ENCODE data around the gene PPP2R3A.

PPP2R3A gene

DNA sequence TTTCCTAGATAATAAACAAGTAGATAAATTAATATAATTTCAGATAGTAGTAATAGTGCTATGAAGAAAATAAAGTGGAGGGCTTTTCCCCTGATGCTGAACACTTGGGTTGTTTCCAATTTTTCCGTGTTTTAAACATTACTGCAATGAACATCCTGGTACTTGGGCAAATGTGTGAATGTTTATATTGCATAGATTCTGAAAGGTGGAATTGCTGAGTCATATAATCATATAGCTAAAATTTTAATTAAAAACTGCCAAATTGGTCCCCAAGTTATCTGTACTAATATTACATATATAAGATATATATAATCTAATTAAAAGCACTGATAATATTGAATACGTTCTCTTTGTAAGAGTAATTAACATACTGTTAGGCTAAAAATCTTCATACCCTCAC is 10.0 kb downstream of the PPP2R3A start:
- Histone ChIP-seq H3K9ac (ENCODE audit: low read depth, low read length) (no peak overlapping the region), H3K4me1 (ENCODE audit: control insufficient read depth, insufficient read depth, low read length) (peaks cover 15% of the 10 kb centered on the region), H3K27me3 (ENCODE audit: control insufficient read depth, insufficient read depth, low read length) (no peaks in the 10 kb centered on the region), H3K36me3 (ENCODE audit: control insufficient read depth, insufficient read depth, low read length) (no peaks in the 10 kb centered on the region), H3K9me3 (ENCODE audit: control insufficient read depth, insufficient read depth, low read length) (no peaks in the 10 kb centered on the region), H3K4me3 (ENCODE audit: low read depth, low read length) (no peak overlapping the region)

- H3K36me3 ChIP-seq (ENCODE audit: control insufficient read depth, insufficient read depth, low read length) = no peaks in the 10 kb centered on the region
- H3K4me3 ChIP-seq (ENCODE audit: low read depth, low read length) = no peak overlapping the region
- H3K9ac ChIP-seq (ENCODE audit: low read depth, low read length) = no peak overlapping the region
- no peaks in the 10 kb centered on the region for H3K27me3 ChIP-seq (ENCODE audit: control insufficient read depth, insufficient read depth, low read length)
- no peaks in the 10 kb centered on the region for H3K9me3 ChIP-seq (ENCODE audit: control insufficient read depth, insufficient read depth, low read length)
- H3K4me1 ChIP-seq (ENCODE audit: control insufficient read depth, insufficient read depth, low read length) = no peaks in the 10 kb centered on the region
Observed at GRCh38 chr3:135980343-135980742, 14.8 kb downstream of the PPP2R3A start.

DNA sequence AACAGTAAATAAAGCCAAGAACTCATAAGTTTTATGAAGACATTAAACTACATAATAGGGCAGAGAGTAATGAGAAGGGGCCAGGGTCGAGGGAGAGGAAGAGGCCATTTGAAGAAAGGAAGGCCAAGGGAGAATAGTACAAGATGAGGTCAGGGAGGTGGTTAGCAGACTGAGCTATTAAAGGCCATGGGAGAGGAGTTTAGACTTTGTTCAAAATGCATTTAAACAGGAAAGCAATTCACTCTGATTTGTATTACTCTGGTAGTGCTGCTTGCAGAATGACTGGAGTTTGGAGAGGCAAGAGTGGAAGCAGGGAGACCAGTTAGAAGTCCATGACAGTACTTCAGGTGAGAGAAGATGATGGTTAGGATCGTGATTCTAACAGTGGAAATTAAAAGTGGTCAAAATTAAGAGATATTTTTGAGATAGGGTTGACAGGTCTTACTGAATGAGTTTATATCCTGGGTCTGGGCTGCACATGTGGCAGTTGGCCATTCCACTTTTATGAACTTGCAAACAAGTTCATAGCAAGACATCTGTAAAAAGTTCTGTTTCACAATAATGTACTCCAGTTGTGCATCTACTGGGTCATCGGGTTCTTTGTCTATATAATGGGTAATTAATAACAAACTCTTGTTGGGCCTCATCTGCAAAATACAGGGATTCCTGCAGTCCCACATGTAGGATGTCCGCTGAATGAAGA is 16.3 kb downstream of the PPP2R3A start:
- Histone ChIP-seq H3K9me3 (ENCODE audit: control insufficient read depth, insufficient read depth, low read length) (no peaks in the 10 kb centered on the region), H3K27me3 (ENCODE audit: control insufficient read depth, insufficient read depth, low read length) (no peaks in the 10 kb centered on the region), H3K4me3 (ENCODE audit: low read depth, low read length) (no peak overlapping the region), H3K36me3 (ENCODE audit: control insufficient read depth, insufficient read depth, low read length) (no peaks in the 10 kb centered on the region), H3K9ac (ENCODE audit: low read depth, low read length) (no peak overlapping the region), H3K4me1 (ENCODE audit: control insufficient read depth, insufficient read depth, low read length) (no peaks in the 10 kb centered on the region)

DNA sequence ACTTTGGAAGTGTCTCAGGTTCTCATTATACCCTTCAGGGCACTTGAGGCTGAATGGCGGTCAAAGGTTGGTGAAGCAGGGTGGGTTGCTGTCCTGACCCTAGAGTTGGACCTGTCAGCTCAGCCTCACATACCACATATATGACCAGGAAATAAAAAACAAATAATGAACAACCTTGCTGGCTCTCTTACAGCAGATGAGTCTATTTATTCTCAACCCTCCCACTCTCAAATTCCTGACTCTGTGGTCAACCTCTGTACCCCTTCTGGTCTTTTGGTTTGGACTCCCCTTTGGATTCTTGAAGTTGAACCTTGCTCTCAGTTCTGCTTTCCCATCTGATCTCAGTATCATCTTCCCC is 16.9 kb downstream of the PPP2R3A start:
- no peaks in the 10 kb centered on the region for H3K36me3 ChIP-seq (ENCODE audit: control insufficient read depth, insufficient read depth, low read length)
- no peaks in the 10 kb centered on the region for H3K27me3 ChIP-seq (ENCODE audit: control insufficient read depth, insufficient read depth, low read length)
- no peak overlapping the region for H3K4me3 ChIP-seq (ENCODE audit: low read depth, low read length)
- H3K4me1 ChIP-seq (ENCODE audit: control insufficient read depth, insufficient read depth, low read length) = no peaks in the 10 kb centered on the region
- no peak overlapping the region for H3K9ac ChIP-seq (ENCODE audit: low read depth, low read length)
- H3K9me3 ChIP-seq (ENCODE audit: control insufficient read depth, insufficient read depth, low read length) = no peaks in the 10 kb centered on the region

DNA sequence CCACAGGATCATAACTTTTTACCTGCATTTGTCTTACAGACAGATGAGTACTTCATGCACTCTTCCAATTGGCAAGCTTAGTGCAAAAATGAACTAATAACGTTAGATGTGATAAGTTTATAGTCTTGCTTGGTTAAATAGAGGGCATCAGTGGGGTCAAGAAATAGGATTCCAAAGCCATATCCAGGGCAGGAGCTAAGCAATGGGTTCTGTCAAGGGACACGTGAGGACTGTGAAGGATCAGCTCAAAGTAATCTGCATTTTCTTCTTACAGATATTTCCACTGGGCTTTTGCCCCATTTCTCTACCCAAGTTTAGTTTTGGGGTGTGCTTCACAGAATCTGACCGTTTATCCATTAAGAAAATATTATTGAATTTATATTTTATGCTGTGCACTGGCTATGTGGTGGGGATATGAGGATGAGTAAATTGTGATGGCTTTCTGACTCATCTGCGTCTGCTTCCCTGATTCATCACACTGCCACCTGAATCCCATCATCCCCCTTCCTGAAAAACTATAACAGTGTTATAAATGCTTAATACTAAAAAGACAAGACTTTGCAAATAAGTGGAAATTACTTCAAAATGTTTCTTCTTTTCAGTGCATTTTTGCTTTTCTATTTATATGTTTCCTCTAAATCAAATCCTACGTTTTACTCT is 17.5 kb downstream of the PPP2R3A start:
- H3K9ac ChIP-seq (ENCODE audit: low read depth, low read length) = no peak overlapping the region

GRCh38 chr3:135987661-135988060 is 22.1 kb downstream of the PPP2R3A start:
- Histone ChIP-seq H3K4me3 (ENCODE audit: low read depth, low read length) (no peak overlapping the region), H3K9me3 (ENCODE audit: control insufficient read depth, insufficient read depth, low read length) (no peaks in the 10 kb centered on the region)

More for the DNA sequence above, 17.5 kb downstream of the PPP2R3A start:
- no peak overlapping the region for H3K4me3 ChIP-seq (ENCODE audit: low read depth, low read length)
- no peaks in the 10 kb centered on the region for H3K27me3 ChIP-seq (ENCODE audit: control insufficient read depth, insufficient read depth, low read length)
- H3K4me1 ChIP-seq (ENCODE audit: control insufficient read depth, insufficient read depth, low read length) = no peaks in the 10 kb centered on the region
- H3K9me3 ChIP-seq (ENCODE audit: control insufficient read depth, insufficient read depth, low read length) = no peaks in the 10 kb centered on the region
- no peaks in the 10 kb centered on the region for H3K36me3 ChIP-seq (ENCODE audit: control insufficient read depth, insufficient read depth, low read length)

DNA sequence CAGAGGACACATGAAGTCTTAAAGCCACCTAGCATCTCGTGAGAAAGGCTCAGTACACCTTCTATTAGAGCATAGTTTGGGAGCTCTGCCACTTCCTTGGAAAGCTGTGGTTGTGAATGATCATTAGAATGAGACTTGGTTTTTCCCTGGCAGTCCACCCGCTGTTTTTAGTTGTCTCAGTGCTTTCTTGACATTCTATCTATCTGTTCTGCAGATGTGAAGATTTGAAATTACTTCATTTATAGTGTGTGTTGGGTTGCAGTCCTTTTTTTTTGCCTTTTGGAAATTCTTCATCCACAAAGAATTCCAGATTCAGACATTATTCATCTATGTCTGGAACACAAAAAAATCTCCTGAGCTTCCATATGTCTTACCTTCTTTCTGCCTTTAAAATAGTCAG is 23.7 kb downstream of the PPP2R3A start:
- H3K4me3 ChIP-seq (ENCODE audit: low read depth, low read length) = no peak overlapping the region
- H3K4me1 ChIP-seq (ENCODE audit: control insufficient read depth, insufficient read depth, low read length) = peaks cover 2% of the 10 kb centered on the region
- H3K9me3 ChIP-seq (ENCODE audit: control insufficient read depth, insufficient read depth, low read length) = no peaks in the 10 kb centered on the region
- H3K9ac ChIP-seq (ENCODE audit: low read depth, low read length) = no peak overlapping the region
- H3K27me3 ChIP-seq (ENCODE audit: control insufficient read depth, insufficient read depth, low read length) = no peaks in the 10 kb centered on the region
- no peaks in the 10 kb centered on the region for H3K36me3 ChIP-seq (ENCODE audit: control insufficient read depth, insufficient read depth, low read length)

More at GRCh38 chr3:135987661-135988060, 22.1 kb downstream of the PPP2R3A start:
- peaks cover 2% of the 10 kb centered on the region for H3K4me1 ChIP-seq (ENCODE audit: control insufficient read depth, insufficient read depth, low read length)
- H3K27me3 ChIP-seq (ENCODE audit: control insufficient read depth, insufficient read depth, low read length) = no peaks in the 10 kb centered on the region
- no peaks in the 10 kb centered on the region for H3K36me3 ChIP-seq (ENCODE audit: control insufficient read depth, insufficient read depth, low read length)
- H3K9ac ChIP-seq (ENCODE audit: low read depth, low read length) = no peak overlapping the region

GRCh38 chr3:135990903-135991302 is 25.4 kb downstream of the PPP2R3A start:
- no peaks in the 10 kb centered on the region for H3K9me3 ChIP-seq (ENCODE audit: control insufficient read depth, insufficient read depth, low read length)
- H3K4me1 ChIP-seq (ENCODE audit: control insufficient read depth, insufficient read depth, low read length) = peaks cover 2% of the 10 kb centered on the region
- no peak overlapping the region for H3K9ac ChIP-seq (ENCODE audit: low read depth, low read length)
- no peak overlapping the region for H3K4me3 ChIP-seq (ENCODE audit: low read depth, low read length)
- H3K27me3 ChIP-seq (ENCODE audit: control insufficient read depth, insufficient read depth, low read length) = no peaks in the 10 kb centered on the region
- H3K36me3 ChIP-seq (ENCODE audit: control insufficient read depth, insufficient read depth, low read length) = no peaks in the 10 kb centered on the region

- H3K9ac ChIP-seq (ENCODE audit: low read depth, low read length) = no peak overlapping the region
- no peak overlapping the region for H3K4me3 ChIP-seq (ENCODE audit: low read depth, low read length)
- no peaks in the 10 kb centered on the region for H3K9me3 ChIP-seq (ENCODE audit: control insufficient read depth, insufficient read depth, low read length)
- H3K4me1 ChIP-seq (ENCODE audit: control insufficient read depth, insufficient read depth, low read length) = peaks cover 2% of the 10 kb centered on the region
- no peaks in the 10 kb centered on the region for H3K36me3 ChIP-seq (ENCODE audit: control insufficient read depth, insufficient read depth, low read length)
- H3K27me3 ChIP-seq (ENCODE audit: control insufficient read depth, insufficient read depth, low read length) = no peaks in the 10 kb centered on the region
Observed at GRCh38 chr3:135991621-135992020, 26.1 kb downstream of the PPP2R3A start.

- Histone ChIP-seq H3K27me3 (ENCODE audit: control insufficient read depth, insufficient read depth, low read length) (no peaks in the 10 kb centered on the region), H3K9me3 (ENCODE audit: control insufficient read depth, insufficient read depth, low read length) (no peaks in the 10 kb centered on the region), H3K4me1 (ENCODE audit: control insufficient read depth, insufficient read depth, low read length) (peaks cover 2% of the 10 kb centered on the region), H3K36me3 (ENCODE audit: control insufficient read depth, insufficient read depth, low read length) (no peaks in the 10 kb centered on the region), H3K9ac (ENCODE audit: low read depth, low read length) (no peak overlapping the region), H3K4me3 (ENCODE audit: low read depth, low read length) (no peak overlapping the region)
Observed at GRCh38 chr3:135992072-135992471, 26.5 kb downstream of the PPP2R3A start.

- no peak overlapping the region for H3K9ac ChIP-seq (ENCODE audit: low read depth, low read length)
- H3K27me3 ChIP-seq (ENCODE audit: control insufficient read depth, insufficient read depth, low read length) = no peaks in the 10 kb centered on the region
Observed at GRCh38 chr3:135994708-135995337, 29.3 kb downstream of the PPP2R3A start.

DNA sequence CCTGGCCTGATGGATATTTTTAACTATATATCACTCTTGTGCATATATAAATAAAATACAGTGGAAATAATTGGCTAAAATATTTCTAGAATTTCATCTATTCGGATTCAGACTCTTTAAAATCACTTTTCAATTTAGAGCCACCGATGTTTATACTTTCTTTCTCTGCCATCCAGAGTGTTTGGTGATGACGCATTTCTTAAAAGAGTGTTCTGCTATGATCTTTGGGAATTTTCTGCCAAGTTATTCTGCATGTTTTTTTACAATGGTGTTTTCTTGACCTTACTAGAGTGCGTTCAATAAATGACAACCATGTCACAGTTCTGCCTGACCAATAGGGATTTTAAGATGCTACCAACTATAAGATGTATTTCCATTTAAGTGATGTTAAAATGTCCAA is 30.2 kb downstream of the PPP2R3A start:
- no peak overlapping the region for H3K4me3 ChIP-seq (ENCODE audit: low read depth, low read length)
- no peaks in the 10 kb centered on the region for H3K27me3 ChIP-seq (ENCODE audit: control insufficient read depth, insufficient read depth, low read length)
- no peaks in the 10 kb centered on the region for H3K9me3 ChIP-seq (ENCODE audit: control insufficient read depth, insufficient read depth, low read length)
- no peaks in the 10 kb centered on the region for H3K36me3 ChIP-seq (ENCODE audit: control insufficient read depth, insufficient read depth, low read length)
- no peaks in the 10 kb centered on the region for H3K4me1 ChIP-seq (ENCODE audit: control insufficient read depth, insufficient read depth, low read length)
- no peak overlapping the region for H3K9ac ChIP-seq (ENCODE audit: low read depth, low read length)

More at GRCh38 chr3:135994708-135995337, 29.3 kb downstream of the PPP2R3A start:
- H3K9me3 ChIP-seq (ENCODE audit: control insufficient read depth, insufficient read depth, low read length) = no peaks in the 10 kb centered on the region
- no peaks in the 10 kb centered on the region for H3K36me3 ChIP-seq (ENCODE audit: control insufficient read depth, insufficient read depth, low read length)
- no peaks in the 10 kb centered on the region for H3K4me1 ChIP-seq (ENCODE audit: control insufficient read depth, insufficient read depth, low read length)
- H3K4me3 ChIP-seq (ENCODE audit: low read depth, low read length) = no peak overlapping the region
